Measurements from ENCODE around the gene LRRC73.
"Not testable (repeated sequence)": the region's sequence is repeated elsewhere in the genome, so short reads cannot be mapped to it uniquely, and the experiment has no call there.

The LRRC73 gene

DNA sequence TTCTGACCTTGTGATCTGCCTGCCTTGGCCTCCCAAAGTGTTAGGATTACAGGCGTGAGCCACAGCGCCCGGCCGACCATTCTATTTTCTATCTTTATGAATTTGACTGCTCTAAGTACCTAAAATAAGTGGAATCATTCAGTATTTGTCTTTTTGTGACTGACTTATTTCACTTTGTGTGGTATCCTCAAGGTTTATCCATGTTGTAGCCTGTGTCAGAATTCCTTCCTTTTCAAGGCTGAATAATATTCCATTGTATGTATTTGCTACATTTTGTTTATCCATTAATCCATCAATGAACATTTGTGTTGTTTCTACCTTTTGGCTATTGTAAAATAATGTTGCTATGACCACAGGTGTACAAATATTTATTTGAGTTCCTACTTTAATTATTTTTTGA lies 37.6 kb downstream of the LRRC73 start:
- TF ChIP-seq, protein P1, sequence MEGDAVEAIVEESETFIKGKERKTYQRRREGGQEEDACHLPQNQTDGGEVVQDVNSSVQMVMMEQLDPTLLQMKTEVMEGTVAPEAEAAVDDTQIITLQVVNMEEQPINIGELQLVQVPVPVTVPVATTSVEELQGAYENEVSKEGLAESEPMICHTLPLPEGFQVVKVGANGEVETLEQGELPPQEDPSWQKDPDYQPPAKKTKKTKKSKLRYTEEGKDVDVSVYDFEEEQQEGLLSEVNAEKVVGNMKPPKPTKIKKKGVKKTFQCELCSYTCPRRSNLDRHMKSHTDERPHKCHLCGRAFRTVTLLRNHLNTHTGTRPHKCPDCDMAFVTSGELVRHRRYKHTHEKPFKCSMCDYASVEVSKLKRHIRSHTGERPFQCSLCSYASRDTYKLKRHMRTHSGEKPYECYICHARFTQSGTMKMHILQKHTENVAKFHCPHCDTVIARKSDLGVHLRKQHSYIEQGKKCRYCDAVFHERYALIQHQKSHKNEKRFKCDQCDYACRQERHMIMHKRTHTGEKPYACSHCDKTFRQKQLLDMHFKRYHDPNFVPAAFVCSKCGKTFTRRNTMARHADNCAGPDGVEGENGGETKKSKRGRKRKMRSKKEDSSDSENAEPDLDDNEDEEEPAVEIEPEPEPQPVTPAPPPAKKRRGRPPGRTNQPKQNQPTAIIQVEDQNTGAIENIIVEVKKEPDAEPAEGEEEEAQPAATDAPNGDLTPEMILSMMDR (IDR thresholded peaks at IDR 0.05; ENCODE audit: extremely low read depth, insufficient read depth, missing control alignments), result no peak
- DNase-seq (ENCODE audit: low spot score), result no peak
- in situ Hi-C loops (cut with MboI; ENCODE audit: low pct_unique_long_range_greater_than_20kb, low sequenced_read_pairs, unreplicated experiment), result no loop called here

DNA sequence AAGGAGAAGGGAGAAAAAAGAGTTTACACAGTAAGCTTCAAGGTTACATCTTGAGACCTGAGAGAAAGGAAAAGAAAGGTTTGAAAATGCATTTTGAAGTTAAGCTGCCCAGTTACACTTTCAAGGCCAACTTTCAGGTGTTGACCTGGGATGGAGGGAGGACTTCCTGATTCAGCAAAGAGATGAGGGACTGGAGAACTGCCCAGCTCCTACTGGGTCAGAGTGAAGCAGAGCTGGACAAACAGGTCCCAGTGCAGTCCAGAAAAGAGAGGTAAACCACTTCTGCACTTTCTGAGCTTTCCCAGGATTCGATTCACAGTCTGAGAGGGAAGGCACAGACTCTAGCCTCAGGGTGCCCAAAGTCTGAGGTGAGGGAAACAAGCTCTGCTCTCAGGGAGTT lies 38.7 kb downstream of the LRRC73 start:
- TF ChIP-seq, protein P1 (IDR thresholded peaks at IDR 0.05; ENCODE audit: extremely low read depth, insufficient read depth, missing control alignments), result no peak
- no peak for DNase-seq (ENCODE audit: low spot score)
- in situ Hi-C loops (cut with MboI; ENCODE audit: low pct_unique_long_range_greater_than_20kb, low sequenced_read_pairs, unreplicated experiment), result no loop called here

DNA sequence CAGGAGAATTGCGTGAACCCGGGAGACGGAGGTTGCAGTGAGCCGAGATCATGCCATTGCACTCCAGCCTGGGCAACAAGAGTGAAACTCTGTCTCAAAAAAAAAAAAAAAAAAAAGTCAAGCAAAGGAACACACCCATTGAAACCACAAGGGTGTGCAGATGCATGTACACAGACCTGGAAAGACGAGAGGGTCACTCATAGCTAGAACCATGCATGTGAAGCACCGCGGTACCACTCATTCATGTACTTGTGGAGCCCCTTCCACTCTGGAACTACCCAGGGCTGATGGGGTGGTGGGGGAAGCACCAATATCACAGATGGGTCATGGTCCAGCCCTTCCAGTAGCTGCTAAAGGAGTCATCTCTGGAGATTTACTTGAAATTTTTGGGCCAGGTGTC lies 40.2 kb downstream of the LRRC73 start:
- in situ Hi-C loops (cut with MboI; ENCODE audit: low pct_unique_long_range_greater_than_20kb, low sequenced_read_pairs, unreplicated experiment), result no loop called here
- TF ChIP-seq, protein P1 (IDR thresholded peaks at IDR 0.05; ENCODE audit: extremely low read depth, insufficient read depth, missing control alignments), result no peak

DNA sequence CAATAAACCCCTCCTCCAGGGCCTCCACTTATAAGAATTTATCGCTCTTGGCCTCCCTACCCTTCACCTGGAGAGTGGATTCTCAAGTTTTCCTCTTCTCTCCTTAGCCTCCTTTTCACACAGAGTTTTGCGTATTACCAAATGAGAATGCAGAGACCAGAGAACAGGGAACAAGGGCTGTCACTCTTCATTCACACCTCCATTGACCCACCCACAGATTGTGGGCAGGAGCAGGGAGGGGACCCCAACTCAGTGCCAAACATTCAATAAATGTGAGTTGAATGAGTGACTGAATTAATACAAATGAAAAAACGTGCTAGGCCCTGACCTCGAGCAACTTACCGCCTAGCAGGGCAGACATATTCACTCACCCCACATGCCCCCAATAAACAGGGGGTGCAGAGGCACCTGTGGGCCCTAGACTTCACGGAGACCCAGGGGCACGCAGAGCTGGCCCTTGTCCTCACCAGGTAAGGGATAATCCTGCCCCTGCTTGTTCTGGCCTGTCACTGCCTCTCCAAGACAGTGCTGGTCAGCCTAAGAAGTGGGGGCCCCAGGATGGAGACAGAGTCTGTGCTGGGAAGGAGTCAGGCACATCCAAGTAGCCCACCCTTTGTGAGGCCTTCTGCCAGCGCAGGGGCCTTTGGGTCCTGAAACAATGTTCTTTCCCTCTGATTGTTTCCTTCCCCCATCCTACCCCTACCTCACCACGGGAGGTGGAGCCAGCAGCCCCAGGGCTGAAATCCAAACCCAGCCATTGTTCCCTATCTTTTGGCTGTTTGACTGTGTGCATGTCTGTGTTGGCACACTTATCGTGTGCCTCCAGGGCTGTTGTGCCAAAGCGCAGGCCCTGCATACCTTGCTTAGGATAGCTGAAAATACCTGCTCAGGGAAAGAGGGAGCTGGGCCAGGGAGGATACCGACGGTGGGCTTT lies 41.1 kb downstream of the LRRC73 start:
- TF ChIP-seq, protein P1 (IDR thresholded peaks at IDR 0.05; ENCODE audit: extremely low read depth, insufficient read depth, missing control alignments), result no peak
- DNase-seq (ENCODE audit: low spot score), result no peak
- in situ Hi-C loops (cut with MboI; ENCODE audit: low pct_unique_long_range_greater_than_20kb, low sequenced_read_pairs, unreplicated experiment), result no loop called here

More for the DNA sequence above, 40.2 kb downstream of the LRRC73 start:
- DNase-seq (ENCODE audit: low spot score), result no peak

DNA sequence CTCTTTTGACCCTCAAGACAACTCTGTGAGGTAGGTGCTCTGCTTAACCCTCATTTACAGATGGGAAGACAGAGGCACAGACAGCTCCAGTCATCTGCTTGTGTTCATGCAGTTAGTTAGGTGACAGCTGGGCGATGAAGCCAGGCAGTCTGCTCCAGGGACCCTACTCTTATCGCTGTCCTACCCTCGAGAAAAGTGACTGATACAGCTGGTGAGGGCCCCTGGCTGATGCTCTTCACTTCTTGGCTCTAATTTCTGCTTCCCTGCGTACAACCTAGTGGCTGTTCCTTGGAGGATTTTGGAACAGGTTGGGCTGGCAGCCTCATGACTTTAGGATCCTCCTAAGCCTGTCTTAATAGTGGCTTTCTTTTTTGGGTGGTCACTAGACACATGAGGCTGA lies 41.9 kb downstream of the LRRC73 start:
- no peak for DNase-seq (ENCODE audit: low spot score)
- TF ChIP-seq, protein P1 (IDR thresholded peaks at IDR 0.05; ENCODE audit: extremely low read depth, insufficient read depth, missing control alignments), result no peak
- in situ Hi-C loops (cut with MboI; ENCODE audit: low pct_unique_long_range_greater_than_20kb, low sequenced_read_pairs, unreplicated experiment), result no loop called here

DNA sequence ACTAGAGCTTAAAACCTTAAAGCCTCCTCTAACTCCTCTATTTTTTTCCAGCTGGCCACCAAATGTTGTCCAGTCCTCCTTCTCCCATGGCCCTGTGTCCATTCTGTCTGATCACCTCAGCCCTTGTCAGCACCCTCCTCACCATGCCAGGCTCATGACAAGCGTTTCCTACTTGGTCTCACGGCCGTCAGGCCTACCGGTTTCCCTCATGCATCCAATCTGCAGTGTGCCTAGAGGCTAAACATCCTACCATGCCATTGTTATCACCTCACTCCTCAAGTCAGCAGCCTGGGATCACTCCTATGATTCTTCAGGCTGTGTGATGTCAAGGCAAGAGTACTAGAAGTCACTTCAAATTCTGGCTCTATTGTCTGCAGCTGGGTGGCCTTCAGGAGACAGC lies 42.4 kb downstream of the LRRC73 start:
- no peak for DNase-seq (ENCODE audit: low spot score)
- TF ChIP-seq, protein P1 (IDR thresholded peaks at IDR 0.05; ENCODE audit: extremely low read depth, insufficient read depth, missing control alignments), result no peak
- in situ Hi-C loops (cut with MboI; ENCODE audit: low pct_unique_long_range_greater_than_20kb, low sequenced_read_pairs, unreplicated experiment), result no loop called here

DNA sequence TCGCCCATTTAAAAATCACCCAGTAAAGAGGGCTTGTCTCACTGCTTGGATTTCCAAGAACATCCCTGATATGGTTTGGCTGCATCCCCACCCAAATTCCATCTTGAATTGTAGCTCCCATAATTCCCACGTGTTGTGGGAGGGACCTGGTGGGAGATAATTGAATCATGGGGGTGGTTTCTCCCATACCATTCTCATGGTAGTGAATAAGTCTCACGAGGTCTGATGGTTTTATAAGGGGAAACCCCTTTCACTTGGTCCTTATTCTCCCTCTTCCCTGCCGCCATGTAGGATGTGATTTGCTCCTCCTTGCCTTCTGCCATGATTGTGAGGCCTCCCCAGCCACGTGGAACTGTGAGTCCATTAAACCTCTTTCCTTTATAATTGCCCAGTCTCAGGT lies 42.9 kb downstream of the LRRC73 start:
- in situ Hi-C loops (cut with MboI; ENCODE audit: low pct_unique_long_range_greater_than_20kb, low sequenced_read_pairs, unreplicated experiment); DNase-seq (ENCODE audit: low spot score): not testable (repeated sequence)

All from GM13977 (cell line).